ENCODE measurements around the gene ADPRH. TPM values are rescaled to one million over a fixed set of nuclear protein-coding genes. Genes with fewer than 3 reads are reported as not detected.

The ADPRH gene
- total RNA-seq, 1 experiment from 2014 or later: 3.6 TPM

DNA sequence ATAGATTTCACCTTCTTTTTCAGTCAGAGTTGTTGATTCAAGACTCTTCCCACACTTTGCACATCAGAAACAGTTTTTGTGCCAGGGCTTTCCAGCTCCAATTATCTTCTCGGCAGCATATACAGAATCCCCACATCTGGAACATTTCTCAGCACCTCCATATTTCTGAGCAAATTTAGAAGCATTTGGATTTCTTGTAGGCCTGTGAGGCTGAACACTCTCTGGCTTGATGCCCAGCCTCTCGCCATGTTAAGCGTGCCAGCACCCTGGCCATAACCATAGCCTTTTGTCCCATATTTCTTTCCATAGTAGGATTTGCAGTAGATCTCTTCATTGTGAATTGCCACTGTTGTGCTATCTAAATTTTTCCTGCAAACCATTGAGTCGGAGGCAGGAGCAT lies 48.1 kb upstream of the ADPRH start (continued):
- no peak for TF ChIP-seq TEAD1 (CRISPR knock-in tag; IDR thresholded peaks at IDR 0.05)

DNA sequence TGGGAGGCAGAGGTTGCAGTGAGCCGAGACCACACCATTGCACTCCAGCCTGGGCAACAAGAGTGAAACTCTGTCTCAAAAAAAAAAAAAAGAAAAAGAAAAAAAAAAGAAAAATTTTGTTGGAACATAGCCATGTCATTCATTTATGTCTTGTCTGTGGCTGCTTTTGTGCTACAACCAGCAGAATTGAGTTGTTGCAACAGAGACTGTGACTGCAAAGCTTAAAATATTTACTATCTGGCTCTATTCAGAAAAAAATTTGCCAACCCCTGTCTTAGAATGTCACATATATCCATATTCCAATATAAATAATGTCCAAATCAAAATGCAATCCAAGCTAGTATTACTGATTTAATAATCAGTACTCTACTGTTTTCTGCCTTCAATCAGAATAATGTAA lies 45.0 kb upstream of the ADPRH start:
- CTCF ChIA-PET: interaction anchor here (0.7 kb wide), 1 partner anchor 66 kb away, joined by 3 read pairs; no protein-coding TSS in a partner anchor
- H3K27me3 Mint-ChIP-seq (ENCODE audit: low read depth): no peaks in the 10 kb centered on the region
- no peak overlapping the region for H3K27ac Mint-ChIP-seq
- TF ChIP-seq, protein P1, sequence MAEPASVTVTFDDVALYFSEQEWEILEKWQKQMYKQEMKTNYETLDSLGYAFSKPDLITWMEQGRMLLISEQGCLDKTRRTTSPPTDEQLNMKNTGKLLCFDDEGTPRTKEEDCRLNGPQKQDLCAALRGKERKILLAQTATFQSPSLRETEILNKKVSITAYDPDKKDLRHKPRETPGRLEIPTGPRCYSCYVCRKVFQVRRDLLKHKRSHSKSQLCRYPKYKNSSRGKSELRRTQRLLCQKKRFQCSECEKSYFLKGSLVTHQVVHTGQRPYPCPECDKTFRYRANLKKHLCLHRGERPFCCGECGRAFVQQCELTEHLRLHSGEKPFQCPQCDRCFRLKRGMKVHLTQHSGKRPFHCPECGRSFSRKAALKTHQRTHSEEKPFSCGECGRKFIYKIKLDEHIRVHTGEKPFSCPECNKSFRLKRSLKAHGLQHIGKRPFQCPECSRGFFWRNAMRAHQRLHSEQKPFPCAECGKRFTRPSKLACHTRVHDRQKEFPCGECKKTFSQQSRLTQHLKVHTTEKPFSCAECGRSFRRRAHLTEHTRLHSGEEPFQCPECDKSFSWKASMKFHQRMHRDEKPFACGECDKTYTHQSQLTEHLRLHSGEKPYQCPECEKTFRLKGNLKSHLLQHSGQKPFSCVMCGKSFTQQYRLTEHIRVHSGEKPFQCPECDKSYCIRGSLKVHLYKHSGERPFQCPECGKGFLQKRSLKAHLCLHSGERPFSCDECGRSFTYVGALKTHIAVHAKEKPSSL (CRISPR knock-in tag; conservative IDR thresholded peaks at IDR 0.05): no peak
- TF ChIP-seq, protein P2, sequence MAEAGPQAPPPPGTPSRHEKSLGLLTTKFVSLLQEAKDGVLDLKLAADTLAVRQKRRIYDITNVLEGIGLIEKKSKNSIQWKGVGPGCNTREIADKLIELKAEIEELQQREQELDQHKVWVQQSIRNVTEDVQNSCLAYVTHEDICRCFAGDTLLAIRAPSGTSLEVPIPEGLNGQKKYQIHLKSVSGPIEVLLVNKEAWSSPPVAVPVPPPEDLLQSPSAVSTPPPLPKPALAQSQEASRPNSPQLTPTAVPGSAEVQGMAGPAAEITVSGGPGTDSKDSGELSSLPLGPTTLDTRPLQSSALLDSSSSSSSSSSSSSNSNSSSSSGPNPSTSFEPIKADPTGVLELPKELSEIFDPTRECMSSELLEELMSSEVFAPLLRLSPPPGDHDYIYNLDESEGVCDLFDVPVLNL (CRISPR knock-in tag; IDR thresholded peaks at IDR 0.05; ENCODE audit: borderline replicate concordance, low read depth): no peak
- TF ChIP-seq, protein P3, sequence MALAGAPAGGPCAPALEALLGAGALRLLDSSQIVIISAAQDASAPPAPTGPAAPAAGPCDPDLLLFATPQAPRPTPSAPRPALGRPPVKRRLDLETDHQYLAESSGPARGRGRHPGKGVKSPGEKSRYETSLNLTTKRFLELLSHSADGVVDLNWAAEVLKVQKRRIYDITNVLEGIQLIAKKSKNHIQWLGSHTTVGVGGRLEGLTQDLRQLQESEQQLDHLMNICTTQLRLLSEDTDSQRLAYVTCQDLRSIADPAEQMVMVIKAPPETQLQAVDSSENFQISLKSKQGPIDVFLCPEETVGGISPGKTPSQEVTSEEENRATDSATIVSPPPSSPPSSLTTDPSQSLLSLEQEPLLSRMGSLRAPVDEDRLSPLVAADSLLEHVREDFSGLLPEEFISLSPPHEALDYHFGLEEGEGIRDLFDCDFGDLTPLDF (CRISPR knock-in tag; IDR thresholded peaks at IDR 0.05): no peak
- TF ChIP-seq ZNF232 (CRISPR knock-in tag; IDR thresholded peaks at IDR 0.05) (no peak), MYBL2 (CRISPR knock-in tag; IDR thresholded peaks at IDR 0.05) (no peak), ZNF121 (CRISPR knock-in tag; IDR thresholded peaks at IDR 0.05) (no peak), ZNF416 (CRISPR knock-in tag; IDR thresholded peaks at IDR 0.05) (no peak), MXD4 (CRISPR knock-in tag; IDR thresholded peaks at IDR 0.05; ENCODE audit: borderline replicate concordance) (no peak), ZNF317 (CRISPR knock-in tag; IDR thresholded peaks at IDR 0.05; ENCODE audit: borderline replicate concordance, low read depth) (no peak)
- TF ChIP-seq, protein P4, sequence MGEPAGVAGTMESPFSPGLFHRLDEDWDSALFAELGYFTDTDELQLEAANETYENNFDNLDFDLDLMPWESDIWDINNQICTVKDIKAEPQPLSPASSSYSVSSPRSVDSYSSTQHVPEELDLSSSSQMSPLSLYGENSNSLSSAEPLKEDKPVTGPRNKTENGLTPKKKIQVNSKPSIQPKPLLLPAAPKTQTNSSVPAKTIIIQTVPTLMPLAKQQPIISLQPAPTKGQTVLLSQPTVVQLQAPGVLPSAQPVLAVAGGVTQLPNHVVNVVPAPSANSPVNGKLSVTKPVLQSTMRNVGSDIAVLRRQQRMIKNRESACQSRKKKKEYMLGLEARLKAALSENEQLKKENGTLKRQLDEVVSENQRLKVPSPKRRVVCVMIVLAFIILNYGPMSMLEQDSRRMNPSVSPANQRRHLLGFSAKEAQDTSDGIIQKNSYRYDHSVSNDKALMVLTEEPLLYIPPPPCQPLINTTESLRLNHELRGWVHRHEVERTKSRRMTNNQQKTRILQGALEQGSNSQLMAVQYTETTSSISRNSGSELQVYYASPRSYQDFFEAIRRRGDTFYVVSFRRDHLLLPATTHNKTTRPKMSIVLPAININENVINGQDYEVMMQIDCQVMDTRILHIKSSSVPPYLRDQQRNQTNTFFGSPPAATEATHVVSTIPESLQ (CRISPR knock-in tag; IDR thresholded peaks at IDR 0.05): no peak
- TF ChIP-seq, protein P5, sequence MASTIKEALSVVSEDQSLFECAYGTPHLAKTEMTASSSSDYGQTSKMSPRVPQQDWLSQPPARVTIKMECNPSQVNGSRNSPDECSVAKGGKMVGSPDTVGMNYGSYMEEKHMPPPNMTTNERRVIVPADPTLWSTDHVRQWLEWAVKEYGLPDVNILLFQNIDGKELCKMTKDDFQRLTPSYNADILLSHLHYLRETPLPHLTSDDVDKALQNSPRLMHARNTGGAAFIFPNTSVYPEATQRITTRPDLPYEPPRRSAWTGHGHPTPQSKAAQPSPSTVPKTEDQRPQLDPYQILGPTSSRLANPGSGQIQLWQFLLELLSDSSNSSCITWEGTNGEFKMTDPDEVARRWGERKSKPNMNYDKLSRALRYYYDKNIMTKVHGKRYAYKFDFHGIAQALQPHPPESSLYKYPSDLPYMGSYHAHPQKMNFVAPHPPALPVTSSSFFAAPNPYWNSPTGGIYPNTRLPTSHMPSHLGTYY (CRISPR knock-in tag; IDR thresholded peaks at IDR 0.05): no peak
- TF ChIP-seq, protein P6, sequence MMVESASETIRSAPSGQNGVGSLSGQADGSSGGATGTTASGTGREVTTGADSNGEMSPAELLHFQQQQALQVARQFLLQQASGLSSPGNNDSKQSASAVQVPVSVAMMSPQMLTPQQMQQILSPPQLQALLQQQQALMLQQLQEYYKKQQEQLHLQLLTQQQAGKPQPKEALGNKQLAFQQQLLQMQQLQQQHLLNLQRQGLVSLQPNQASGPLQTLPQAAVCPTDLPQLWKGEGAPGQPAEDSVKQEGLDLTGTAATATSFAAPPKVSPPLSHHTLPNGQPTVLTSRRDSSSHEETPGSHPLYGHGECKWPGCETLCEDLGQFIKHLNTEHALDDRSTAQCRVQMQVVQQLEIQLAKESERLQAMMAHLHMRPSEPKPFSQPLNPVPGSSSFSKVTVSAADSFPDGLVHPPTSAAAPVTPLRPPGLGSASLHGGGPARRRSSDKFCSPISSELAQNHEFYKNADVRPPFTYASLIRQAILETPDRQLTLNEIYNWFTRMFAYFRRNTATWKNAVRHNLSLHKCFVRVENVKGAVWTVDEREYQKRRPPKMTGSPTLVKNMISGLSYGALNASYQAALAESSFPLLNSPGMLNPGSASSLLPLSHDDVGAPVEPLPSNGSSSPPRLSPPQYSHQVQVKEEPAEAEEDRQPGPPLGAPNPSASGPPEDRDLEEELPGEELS (CRISPR knock-in tag; IDR thresholded peaks at IDR 0.05): no peak
- TF ChIP-seq, protein P7, sequence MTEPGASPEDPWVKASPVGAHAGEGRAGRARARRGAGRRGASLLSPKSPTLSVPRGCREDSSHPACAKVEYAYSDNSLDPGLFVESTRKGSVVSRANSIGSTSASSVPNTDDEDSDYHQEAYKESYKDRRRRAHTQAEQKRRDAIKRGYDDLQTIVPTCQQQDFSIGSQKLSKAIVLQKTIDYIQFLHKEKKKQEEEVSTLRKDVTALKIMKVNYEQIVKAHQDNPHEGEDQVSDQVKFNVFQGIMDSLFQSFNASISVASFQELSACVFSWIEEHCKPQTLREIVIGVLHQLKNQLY (CRISPR knock-in tag; IDR thresholded peaks at IDR 0.05): no peak
- TF ChIP-seq, protein P8, sequence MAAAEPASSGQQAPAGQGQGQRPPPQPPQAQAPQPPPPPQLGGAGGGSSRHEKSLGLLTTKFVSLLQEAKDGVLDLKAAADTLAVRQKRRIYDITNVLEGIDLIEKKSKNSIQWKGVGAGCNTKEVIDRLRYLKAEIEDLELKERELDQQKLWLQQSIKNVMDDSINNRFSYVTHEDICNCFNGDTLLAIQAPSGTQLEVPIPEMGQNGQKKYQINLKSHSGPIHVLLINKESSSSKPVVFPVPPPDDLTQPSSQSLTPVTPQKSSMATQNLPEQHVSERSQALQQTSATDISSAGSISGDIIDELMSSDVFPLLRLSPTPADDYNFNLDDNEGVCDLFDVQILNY (CRISPR knock-in tag; IDR thresholded peaks at IDR 0.05): no peak
- no peak for DNase-seq (ENCODE audit: low spot score)
- no peaks in the 10 kb centered on the region for H3K36me3 Mint-ChIP-seq
- no peak for ATAC-seq
- POLR2A ChIA-PET: no interaction called here
- no peaks in the 10 kb centered on the region for H3K9me3 Mint-ChIP-seq
- no peaks in the 10 kb centered on the region for H3K4me1 Mint-ChIP-seq
- H3K4me3 Mint-ChIP-seq: no peak overlapping the region
